HG02763 (cell line): Measurements from ENCODE around the gene CNTNAP4.

Source experiments
- ATAC-seq: cut with Tn5 transposase; IDR thresholded peaks from one replicate; pipeline ENCODE4 v1.9.1; 2021; ENCODE audit warnings: mild to moderate bottlenecking, moderate library complexity; ENCODE audit not compliant: unreplicated experiment

CNTNAP4 gene

GRCh38 chr16:76574651-76575050 is 297.4 kb downstream of the CNTNAP4 start:
- no peak for ATAC-seq

- no peak for ATAC-seq
These were observed 299.3 kb downstream of the CNTNAP4 start for GRCh38 chr16:76576526-76576925.

GRCh38 chr16:76577003-76577402 is 299.8 kb downstream of the CNTNAP4 start:
- peak; percentile 77 for ATAC-seq

- ATAC-seq, result no peak
These were observed 302.2 kb downstream of the CNTNAP4 start for GRCh38 chr16:76579277-76579922.

- ATAC-seq, result no peak
These were observed 306.3 kb downstream of the CNTNAP4 start for GRCh38 chr16:76583466-76583865.

- no peak for ATAC-seq
These were observed 306.7 kb downstream of the CNTNAP4 start for GRCh38 chr16:76583945-76584344.

GRCh38 chr16:76598498-76598897 is 321.3 kb downstream of the CNTNAP4 start:
- no peak for ATAC-seq

GRCh38 chr16:76607317-76607716 is 330.1 kb downstream of the CNTNAP4 start:
- no peak for ATAC-seq
